Activated naive CD4-positive, alpha-beta T cell treated with anti-CD3 and anti-CD28 coated beads for 36 hours (primary cell): ENCODE results near the gene NCL. TPM values are rescaled to one million over a fixed set of nuclear protein-coding genes. Genes with fewer than 3 reads are reported as not detected.
"Not testable (repeated sequence)": the region's sequence is repeated elsewhere in the genome, so short reads cannot be mapped to it uniquely, and the experiment has no call there.

Experiments
- CTCF ChIA-PET: fragments of 350-600 bp; sonication (Branson Sonifier 250); formaldehyde crosslinking; loops from one replicate; lab custom pipeline; 2021; ENCODE audit warnings: antibody characterized with exemption; lab: Charles Lee
- DNase-seq: peaks from one replicate; pipeline ENCODE4 v3.0.0-alpha.2; 2020
- H3K27ac Mint-ChIP-seq: one replicate; pipeline ENCODE4 v1.8.0; 2021; ENCODE audit warnings: mild to moderate bottlenecking, mixed read lengths
- H3K27me3 Mint-ChIP-seq: one replicate; pipeline ENCODE4 v1.8.0; 2021; ENCODE audit warnings: low read depth, mixed read lengths
- H3K36me3 Mint-ChIP-seq: one replicate; pipeline ENCODE4 v1.8.0; 2021; ENCODE audit warnings: low read depth, mixed read lengths
- H3K4me1 Mint-ChIP-seq: one replicate; pipeline ENCODE4 v1.8.0; 2021; ENCODE audit warnings: low read depth, mixed read lengths
- H3K4me3 Mint-ChIP-seq: one replicate; pipeline ENCODE4 v1.8.0; 2021; ENCODE audit warnings: mild to moderate bottlenecking, moderate library complexity, mixed read lengths
- H3K9me3 Mint-ChIP-seq: one replicate; pipeline ENCODE4 v1.8.0; 2021; ENCODE audit warnings: mixed read lengths
- intact Hi-C: fragments of 100-400 bp; cut with micrococcal nuclease; formaldehyde crosslinking; loops from one replicate; pipeline ENCODE4 v1.15.1; 2023
- total RNA-seq, 2 experiments: library from RNA; stranded (reverse); gene quantifications; one replicate each; pipeline ENCODE4 v1.2.3, GENCODE V29; 2021

Gene NCL
- total RNA-seq, 2 experiments from 2014 or later: 908 to 911 TPM

DNA sequence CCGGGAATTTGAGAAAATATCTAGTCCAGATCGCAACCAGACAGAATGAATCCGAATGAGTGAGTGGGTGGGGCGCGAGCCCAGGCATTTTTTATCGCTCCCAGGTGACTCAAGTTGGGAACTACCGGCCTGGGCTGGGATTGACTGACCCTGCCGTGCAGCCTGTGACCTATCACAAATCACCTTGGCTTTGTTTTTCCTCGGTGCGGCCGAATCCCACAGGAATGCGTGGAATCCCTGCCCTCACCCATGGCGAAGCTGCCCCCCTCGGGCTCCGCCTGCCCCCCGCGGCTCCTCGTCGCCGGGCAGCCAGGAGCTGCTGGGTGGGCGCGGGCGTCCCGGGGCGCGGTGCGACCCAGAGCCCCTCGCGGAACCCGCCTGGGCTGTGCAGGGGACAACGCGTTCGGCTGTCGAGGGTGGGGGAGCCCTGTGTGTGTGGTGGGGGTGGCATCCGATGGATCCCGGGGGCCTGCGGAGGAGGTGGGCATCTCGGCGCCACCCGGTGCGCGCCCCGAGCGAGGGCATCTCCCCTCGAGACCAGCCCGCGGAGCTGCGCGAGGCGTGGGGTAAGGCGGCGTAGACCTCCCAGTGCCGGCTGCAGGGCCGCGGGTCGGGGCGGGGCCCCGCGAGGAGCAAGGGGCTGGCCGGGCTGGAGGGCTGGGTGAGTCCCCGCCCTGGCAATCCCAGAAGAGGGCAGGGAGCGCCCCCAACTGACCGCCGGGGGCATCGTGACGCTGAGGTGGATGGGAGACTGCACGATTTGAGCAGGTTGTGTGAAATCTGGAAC lies 52.3 kb downstream of the NCL start:
- CTCF ChIA-PET: interaction anchor here (0.8 to 1.7 kb wide), 7 partner anchors 9 to 317 kb away, joined by 3 to 5 read pairs (median 3); no protein-coding TSS in a partner anchor
- no peak overlapping the region for H3K27ac Mint-ChIP-seq
- intact Hi-C loops: loop anchor here (1.0 to 5.0 kb wide), 4 partner anchors 115 to 307 kb away; no protein-coding TSS in a partner anchor

DNA sequence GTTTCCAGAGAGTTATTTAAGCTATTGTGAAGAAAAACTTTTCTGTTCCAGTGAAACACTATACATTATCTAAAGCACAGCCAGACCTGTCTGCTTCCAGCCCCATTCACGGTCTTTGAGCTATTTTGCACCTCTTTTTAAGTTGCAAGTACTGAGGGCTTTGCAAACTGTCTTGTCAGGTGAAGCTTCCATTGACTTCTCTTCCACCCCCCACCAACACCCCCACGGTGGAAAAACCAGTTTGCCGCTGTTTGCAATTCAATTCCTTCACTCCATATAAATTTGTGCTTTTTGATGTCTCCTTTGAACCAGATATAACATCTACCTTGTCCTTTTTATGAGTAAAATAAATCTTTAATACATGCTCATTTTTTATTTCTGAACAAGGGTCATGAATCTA lies 53.0 kb downstream of the NCL start:
- CTCF ChIA-PET: interaction anchor here (0.7 to 1.7 kb wide), 6 partner anchors 17 to 309 kb away, joined by 3 to 5 read pairs (median 4); no protein-coding TSS in a partner anchor
- peaks cover 33% of the 10 kb centered on the region for H3K27me3 Mint-ChIP-seq
- intact Hi-C loops: loop anchor here (5.0 kb wide), 2 partner anchors 114 to 146 kb away; no protein-coding TSS in a partner anchor
- H3K4me1 Mint-ChIP-seq: peaks cover 13% of the 10 kb centered on the region
- H3K9me3 Mint-ChIP-seq: peaks cover 8% of the 10 kb centered on the region
- no peak for DNase-seq
- peak overlapping the region; percentile 45 for H3K4me3 Mint-ChIP-seq
- no peak overlapping the region for H3K27ac Mint-ChIP-seq
- peaks cover 2% of the 10 kb centered on the region for H3K36me3 Mint-ChIP-seq

More for the DNA sequence above, 52.3 kb downstream of the NCL start:
- peak; percentile 81 for DNase-seq
- peaks cover 2% of the 10 kb centered on the region for H3K36me3 Mint-ChIP-seq
- H3K4me1 Mint-ChIP-seq: peaks cover 7% of the 10 kb centered on the region
- H3K9me3 Mint-ChIP-seq: peaks cover 8% of the 10 kb centered on the region
- H3K4me3 Mint-ChIP-seq: peak overlapping the region; percentile 45
- H3K27me3 Mint-ChIP-seq: peaks cover 33% of the 10 kb centered on the region

DNA sequence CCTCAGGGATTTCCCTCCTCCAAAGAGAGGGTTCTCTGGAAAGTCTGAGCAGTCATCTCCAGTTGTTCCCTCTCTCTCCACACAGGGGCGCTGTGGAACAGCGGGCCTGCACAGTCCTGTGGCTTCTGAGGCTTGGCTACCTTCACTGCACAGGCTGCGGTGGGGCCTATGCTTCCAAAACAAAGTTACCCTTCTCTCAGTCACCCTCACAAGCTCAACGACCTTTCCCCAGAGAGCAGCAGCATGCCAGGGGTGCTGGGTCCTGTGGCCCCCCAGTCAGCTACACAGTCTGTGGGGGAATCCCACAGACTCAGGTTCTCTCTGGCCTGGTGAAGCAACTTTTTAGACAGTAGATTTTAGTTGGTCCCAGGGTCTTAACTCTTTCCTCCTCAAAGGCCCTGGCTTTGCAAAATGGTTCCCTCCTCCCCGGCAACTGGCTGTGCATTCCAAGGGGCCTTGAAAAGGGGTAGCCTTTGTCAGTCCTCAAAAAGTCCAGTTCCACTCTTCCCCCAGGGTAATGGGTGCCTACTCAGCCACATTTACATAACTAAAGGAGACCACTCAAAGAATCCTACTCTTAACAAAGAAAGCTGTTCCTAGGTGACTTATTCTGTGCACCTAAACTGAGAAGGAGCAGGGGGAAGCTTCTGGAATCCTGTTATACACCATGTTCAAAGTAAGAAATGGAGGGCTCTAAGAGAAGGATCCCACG lies 53.8 kb downstream of the NCL start:
- Mint-ChIP-seq H3K27me3 (peaks cover 33% of the 10 kb centered on the region), H3K4me1 (peaks cover 20% of the 10 kb centered on the region), H3K27ac (no peak overlapping the region), H3K4me3 (no peak overlapping the region), H3K9me3 (peaks cover 8% of the 10 kb centered on the region), H3K36me3 (peaks cover 2% of the 10 kb centered on the region)
- CTCF ChIA-PET: interaction anchor here (0.7 to 1.6 kb wide), 6 partner anchors 11 to 306 kb away, joined by 3 to 4 read pairs (median 3); no protein-coding TSS in a partner anchor
- intact Hi-C loops: loop anchor here (1.0 to 5.0 kb wide), 3 partner anchors 42 to 147 kb away; no protein-coding TSS in a partner anchor
- DNase-seq: peak; percentile 48

DNA sequence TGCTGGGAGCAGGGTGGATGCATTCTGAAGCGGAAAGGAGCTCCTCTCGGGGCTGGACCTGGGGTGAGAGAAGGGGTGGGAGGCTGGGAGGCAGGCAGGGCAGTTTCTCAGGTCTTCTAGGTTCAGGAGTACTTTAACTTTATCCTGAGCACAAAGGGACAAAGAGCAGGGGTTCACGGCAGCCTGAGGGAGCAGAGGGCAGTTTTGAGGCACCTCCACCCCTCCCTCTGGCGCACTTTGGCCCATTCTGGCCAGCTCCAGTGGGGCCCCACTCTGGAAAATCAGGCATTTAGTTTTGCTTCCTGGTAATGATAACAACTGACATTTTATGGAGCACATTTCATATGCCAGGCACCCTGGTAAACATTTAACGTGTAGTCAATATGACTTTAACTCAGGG lies 54.5 kb downstream of the NCL start:
- DNase-seq: no peak
- Mint-ChIP-seq H3K9me3 (peaks cover 8% of the 10 kb centered on the region), H3K36me3 (peaks cover 2% of the 10 kb centered on the region), H3K4me1 (peaks cover 22% of the 10 kb centered on the region), H3K27me3 (peaks cover 29% of the 10 kb centered on the region), H3K27ac (no peak overlapping the region), H3K4me3 (no peak overlapping the region)
- CTCF ChIA-PET: interaction anchor here (0.9 to 1.6 kb wide), 2 partner anchors 42 to 185 kb away, joined by 3 to 4 read pairs; no protein-coding TSS in a partner anchor
- intact Hi-C loops: loop anchor here (1.0 to 5.0 kb wide), 3 partner anchors 43 to 148 kb away; no protein-coding TSS in a partner anchor

DNA sequence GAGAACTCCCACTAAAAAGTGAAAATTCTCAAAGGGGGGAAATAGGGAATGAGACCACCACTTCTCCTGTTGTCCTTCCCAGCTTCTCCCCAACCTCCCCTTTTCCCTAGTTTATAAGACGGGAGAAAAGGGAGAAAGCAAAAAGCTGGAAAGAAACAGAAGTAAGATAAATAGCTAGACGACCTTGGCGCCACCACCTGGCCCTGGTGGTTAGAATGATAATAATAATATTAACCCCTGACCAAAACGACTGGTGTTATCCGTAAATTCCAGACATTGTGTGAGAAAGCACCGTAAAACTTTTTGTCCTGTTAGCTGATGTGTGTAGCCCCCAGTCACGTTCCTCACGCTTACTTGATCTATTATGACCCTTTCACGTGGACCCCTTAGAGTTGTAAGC lies 56.0 kb downstream of the NCL start:
- H3K4me3 Mint-ChIP-seq, DNase-seq, H3K27ac Mint-ChIP-seq, intact Hi-C loops, H3K36me3 Mint-ChIP-seq, H3K9me3 Mint-ChIP-seq: not testable (repeated sequence)
- peaks cover 22% of the 10 kb centered on the region for H3K4me1 Mint-ChIP-seq
- peaks cover 21% of the 10 kb centered on the region for H3K27me3 Mint-ChIP-seq
- CTCF ChIA-PET: interaction anchor here (0.6 to 2.2 kb wide), 2 partner anchors 164 to 181 kb away, joined by 3 to 10 read pairs; no protein-coding TSS in a partner anchor

DNA sequence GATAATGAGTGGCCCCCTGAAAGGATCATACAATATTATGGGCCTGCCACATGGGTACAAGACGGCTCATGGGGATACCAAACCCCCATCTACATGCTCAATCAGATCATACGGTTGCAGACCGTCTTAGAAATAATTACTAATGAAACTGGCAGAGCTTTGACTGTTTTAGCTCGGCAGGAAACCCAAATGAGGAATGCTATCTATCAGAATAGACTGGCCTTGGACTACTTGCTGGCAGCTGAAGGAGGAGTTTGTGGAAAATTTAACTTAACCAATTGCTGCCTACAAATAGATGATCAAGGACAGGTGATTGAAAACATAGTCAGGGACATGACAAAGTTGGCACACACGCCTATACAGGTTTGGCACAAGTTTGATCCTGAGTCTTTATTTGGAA lies 56.6 kb downstream of the NCL start:
- DNase-seq, H3K36me3 Mint-ChIP-seq, H3K4me3 Mint-ChIP-seq, H3K27ac Mint-ChIP-seq, H3K9me3 Mint-ChIP-seq, intact Hi-C loops: not testable (repeated sequence)
- CTCF ChIA-PET: interaction anchor here (0.6 to 2.2 kb wide), 5 partner anchors 9 to 1272 kb away, joined by 3 to 10 read pairs (median 4); no protein-coding TSS in a partner anchor
- H3K27me3 Mint-ChIP-seq: peaks cover 19% of the 10 kb centered on the region
- H3K4me1 Mint-ChIP-seq: peaks cover 22% of the 10 kb centered on the region

DNA sequence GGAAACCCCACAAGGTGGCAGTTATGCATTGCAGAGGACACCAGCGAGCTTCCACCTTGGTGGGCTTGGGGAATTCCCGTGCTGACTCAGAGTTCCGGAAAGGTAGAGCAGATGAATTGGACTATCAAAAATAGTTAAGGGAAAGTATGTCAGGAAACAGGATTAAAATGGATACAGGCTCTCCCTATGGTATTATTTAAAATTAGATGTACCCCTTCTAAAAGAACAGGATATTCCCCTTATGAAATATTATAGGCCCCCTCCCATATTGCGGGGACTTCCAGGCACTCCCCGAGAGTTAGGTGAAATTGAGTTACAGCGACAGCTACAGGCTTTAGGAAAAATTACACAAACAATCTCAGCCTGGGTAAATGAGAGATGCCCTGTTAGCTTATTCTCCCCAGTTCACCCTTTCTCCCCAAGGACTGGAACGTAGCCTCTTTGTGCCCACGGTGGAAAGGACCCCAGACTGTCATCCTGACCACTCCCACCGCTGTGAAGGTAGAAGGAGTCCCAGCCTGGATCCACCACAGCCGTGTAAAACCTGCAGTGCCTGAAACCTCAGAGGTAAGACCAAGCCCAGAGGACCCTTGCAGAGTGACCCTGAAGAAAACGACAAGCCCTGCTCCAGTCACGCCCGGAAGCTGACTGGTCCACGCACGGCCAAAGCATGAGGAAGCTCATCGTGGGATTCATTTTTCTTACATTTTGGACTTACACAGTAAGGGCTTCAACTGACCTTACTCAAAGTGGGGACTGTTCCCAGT lies 58.5 kb downstream of the NCL start:
- peaks cover 16% of the 10 kb centered on the region for H3K4me1 Mint-ChIP-seq
- H3K9me3 Mint-ChIP-seq, H3K27ac Mint-ChIP-seq, H3K4me3 Mint-ChIP-seq, H3K36me3 Mint-ChIP-seq, H3K27me3 Mint-ChIP-seq: not testable (repeated sequence)
- intact Hi-C loops: loop anchor here (1.0 kb wide), 2 partner anchors 178 to 301 kb away; no protein-coding TSS in a partner anchor
- CTCF ChIA-PET: interaction anchor here (0.6 to 1.9 kb wide), 18 partner anchors 7 to 1717 kb away, joined by 3 to 5 read pairs (median 4); no protein-coding TSS in a partner anchor
- DNase-seq: peak; percentile 51

DNA sequence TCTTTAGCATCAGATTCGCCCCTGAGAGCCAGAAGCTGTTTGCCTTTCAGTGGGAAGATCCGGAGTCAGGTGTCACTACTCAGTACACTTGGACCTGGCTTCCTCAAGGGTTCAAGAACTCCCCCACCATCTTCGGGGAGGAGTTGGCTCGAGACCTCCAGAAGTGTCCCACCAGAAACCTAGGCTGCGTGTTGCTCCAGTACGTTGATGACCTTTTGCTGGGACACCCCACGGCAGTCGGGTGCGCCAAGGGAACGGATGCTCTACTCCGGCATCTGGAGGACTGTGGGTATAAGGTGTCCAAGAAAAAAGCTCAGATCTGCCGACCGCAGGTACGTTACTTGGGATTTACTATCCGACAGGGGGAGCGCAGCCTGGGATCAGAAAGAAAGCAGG lies 60.1 kb downstream of the NCL start:
- H3K4me3 Mint-ChIP-seq, H3K9me3 Mint-ChIP-seq, intact Hi-C loops, H3K27ac Mint-ChIP-seq, H3K36me3 Mint-ChIP-seq, DNase-seq, H3K27me3 Mint-ChIP-seq: not testable (repeated sequence)
- H3K4me1 Mint-ChIP-seq: peaks cover 16% of the 10 kb centered on the region
- CTCF ChIA-PET: interaction anchor here (1.9 kb wide), 1 partner anchor 177 kb away, joined by 5 read pairs; no protein-coding TSS in a partner anchor

Other genes with a start within 250 kb of the NCL start
- not detected for gene B3GNT7, start 68.8 kb downstream of the NCL start, total RNA-seq
- not detected for gene NMUR1, start 66.0 kb upstream of the NCL start, total RNA-seq
- not detected for gene TEX44, start 128.4 kb upstream of the NCL start, total RNA-seq
- gene PTMA, start 244.0 kb upstream of the NCL start, total RNA-seq: 1,000 to 10,000 TPM; 2,162 to 2,216 TPM